GM23338 (cell line): ENCODE measurements around the gene DHFR. TPM values are rescaled to one million over a fixed set of nuclear protein-coding genes. Genes with fewer than 3 reads are reported as not detected.

Experiments
- ATAC-seq: fragments of 200-7000 bp; cut with Tn5 transposase; 3 replicates; pipeline ENCODE4 v1.9.1; 2020
- DNase-seq: peaks from one replicate; pipeline ENCODE4 v3.0.0-alpha.2; 2015; ENCODE audit warnings: low spot score
- H2AFZ ChIP-seq: fragments of 200-600 bp; sonication (generic); 2 replicates; pipeline ENCODE4 v1.8.0; 2016; ENCODE audit warnings: antibody characterized with exemption, mild to moderate bottlenecking, moderate library complexity
- H3F3A ChIP-seq: fragments of 200-600 bp; sonication (generic); replicated peaks from 2 replicates; pipeline ENCODE4 v1.8.0; 2017; ENCODE audit warnings: antibody characterized with exemption, mixed run types, low read depth
- H3K27ac ChIP-seq: fragments of 200-600 bp; sonication (generic); 2 replicates; pipeline ENCODE4 v1.6.1; 2016; ENCODE audit warnings: low read depth
- H3K27me3 ChIP-seq: fragments of 200-600 bp; sonication (generic); 2 replicates; pipeline ENCODE4 v1.8.0; 2016; ENCODE audit warnings: mild to moderate bottlenecking, mixed run types, moderate library complexity; ENCODE audit not compliant: insufficient read depth
- H3K36me3 ChIP-seq: fragments of 200-600 bp; sonication (generic); 2 replicates; pipeline ENCODE4 v1.8.0; 2016; ENCODE audit warnings: mild to moderate bottlenecking; ENCODE audit not compliant: insufficient read depth
- H3K4me1 ChIP-seq: fragments of 200-600 bp; sonication (generic); 2 replicates; pipeline ENCODE4 v1.8.0; 2016; ENCODE audit warnings: mild to moderate bottlenecking, moderate library complexity; ENCODE audit not compliant: insufficient read depth
- H3K4me2 ChIP-seq: fragments of 200-600 bp; sonication (generic); 2 replicates; pipeline ENCODE4 v1.7.1; 2017; ENCODE audit warnings: mixed run types
- H3K4me3 ChIP-seq: fragments of 200-600 bp; sonication (generic); 2 replicates; pipeline ENCODE4 v1.6.1; 2016; ENCODE audit warnings: mixed run types
- H3K79me2 ChIP-seq: fragments of 200-600 bp; sonication (generic); replicated peaks from 2 replicates; pipeline ENCODE4 v1.8.0; 2017; ENCODE audit warnings: mild to moderate bottlenecking; ENCODE audit not compliant: insufficient read depth
- H3K9me2 ChIP-seq: fragments of 200-600 bp; sonication (generic); 2 replicates; pipeline ENCODE4 v1.8.0; 2017; ENCODE audit not compliant: insufficient read depth
- H4K20me1 ChIP-seq: fragments of 200-600 bp; sonication (generic); replicated peaks from 2 replicates; pipeline ENCODE4 v1.8.0; 2017; ENCODE audit warnings: mild to moderate bottlenecking; ENCODE audit not compliant: insufficient read depth
- H3K27ac Mint-ChIP-seq: 2 replicates; pipeline ENCODE4 v1.8.0; 2020; ENCODE audit warnings: inconsistent platforms, mild to moderate bottlenecking, moderate library complexity, mixed read lengths
- H3K27me3 Mint-ChIP-seq: 3 replicates; pipeline ENCODE4 v1.8.0; 2022; ENCODE audit warnings: low read depth, mild to moderate bottlenecking, moderate library complexity, mixed read lengths, inconsistent platforms; ENCODE audit not compliant: insufficient read depth, poor library complexity
- H3K36me3 Mint-ChIP-seq: 3 replicates; pipeline ENCODE4 v1.8.0; 2021; ENCODE audit warnings: low read depth, mild to moderate bottlenecking, inconsistent platforms, moderate library complexity, mixed read lengths
- H3K4me1 Mint-ChIP-seq: 3 replicates; pipeline ENCODE4 v1.8.0; 2020; ENCODE audit warnings: mild to moderate bottlenecking, inconsistent platforms, mixed read lengths
- H3K4me3 Mint-ChIP-seq: 3 replicates; pipeline ENCODE4 v1.8.0; 2021; ENCODE audit warnings: moderate library complexity, mild to moderate bottlenecking, inconsistent platforms, mixed read lengths
- H3K9me3 Mint-ChIP-seq: 3 replicates; pipeline ENCODE4 v1.8.0; 2020; ENCODE audit warnings: moderate library complexity, mild to moderate bottlenecking, inconsistent platforms, mixed read lengths
- CREB1 ChIP-seq: fragments of 250-450 bp; sonication (Bioruptor Pico); IDR thresholded peaks from 2 replicates; pipeline ENCODE4 v1.5.0; 2020; ENCODE audit warnings: low read depth, mild to moderate bottlenecking, moderate library complexity
- EZH2 ChIP-seq: fragments of 200-600 bp; sonication (generic); IDR thresholded peaks from one replicate; pipeline ENCODE4 v1.8.0; 2017; ENCODE audit warnings: antibody characterized with exemption, mild to moderate bottlenecking, low read depth; ENCODE audit not compliant: unreplicated experiment
- EZH2phosphoT487 ChIP-seq: fragments of 200-600 bp; sonication (generic); IDR thresholded peaks from one replicate; pipeline ENCODE4 v1.8.1; 2018; ENCODE audit warnings: antibody characterized with exemption; ENCODE audit not compliant: unreplicated experiment
- JUNB ChIP-seq: IDR thresholded peaks from one replicate; pipeline ENCODE4 v1.6.1; 2016; ENCODE audit warnings: antibody characterized with exemption; ENCODE audit not compliant: unreplicated experiment
- NANOG ChIP-seq: IDR thresholded peaks from 2 replicates; pipeline ENCODE4 v1.6.1; 2016; ENCODE audit warnings: antibody characterized with exemption, borderline replicate concordance
- POLR2AphosphoS5 ChIP-seq: IDR thresholded peaks from 2 replicates; pipeline ENCODE4 v1.6.1; 2016; ENCODE audit warnings: antibody characterized with exemption, low read depth
- REST ChIP-seq: IDR thresholded peaks from one replicate; pipeline ENCODE4 v1.6.1; 2018; ENCODE audit warnings: antibody characterized with exemption; ENCODE audit not compliant: unreplicated experiment
- STAT1 ChIP-seq: IDR thresholded peaks from one replicate; pipeline ENCODE4 v1.6.1; 2016; ENCODE audit warnings: antibody characterized with exemption; ENCODE audit not compliant: unreplicated experiment
- ZNF114 ChIP-seq: fragments of 250-450 bp; sonication (Bioruptor Pico); IDR thresholded peaks from 2 replicates; pipeline ENCODE4 v1.5.0; 2020; ENCODE audit warnings: mild to moderate bottlenecking, moderate library complexity
- ZNF331 ChIP-seq: fragments of 250-450 bp; sonication (Bioruptor Pico); IDR thresholded peaks from 2 replicates; pipeline ENCODE4 v1.5.0; 2020; ENCODE audit warnings: low read depth, mild to moderate bottlenecking, moderate library complexity
- ZNF462 ChIP-seq: fragments of 250-450 bp; sonication (Bioruptor Pico); IDR thresholded peaks from 2 replicates; pipeline ENCODE4 v1.5.0; 2020; ENCODE audit warnings: mild to moderate bottlenecking, moderate library complexity
- polyA plus RNA-seq: library from polyadenylated mRNA; unstranded; fragments of >200 nt; fragmentation: Nextera tagmentation; extraction: Ambion mirVana; gene quantifications from 2 replicates; pipeline ENCODE4 v1.2.1, GENCODE V29; 2016
- total RNA-seq: library from RNA; depleted of rRNA; stranded (reverse); fragments of >200 nt; shearing (Covaris generic); gene quantifications from 2 replicates; pipeline ENCODE4 v1.2.3, GENCODE V29; 2014

Gene DHFR
- total and polyA plus RNA-seq, 2 experiments from 2014 or later: 56.2 to 95.6 TPM

GRCh38 chr5:80600943-80601693 lies 53.7 kb downstream of the DHFR start (continued):
- no peak for TF ChIP-seq REST

- DNase-seq (peak; percentile 57), ATAC-seq (peak; percentile 62)
- H2AFZ ChIP-seq: 0 out of 2 replicates have a peak overlapping the region, but pooled peaks have one; percentile 16
- H3K27me3 ChIP-seq: no peaks in the 10 kb centered on the region
- H3K36me3 ChIP-seq: no peaks in the 10 kb centered on the region
- H3K4me3 ChIP-seq: no peak overlapping the region
- no peak overlapping the region for H3K27ac ChIP-seq
- Mint-ChIP-seq H3K27me3 (peaks cover 3% of the 10 kb centered on the region), H3K36me3 (no peaks in the 10 kb centered on the region), H3K27ac (no peak overlapping the region), H3K9me3 (no peaks in the 10 kb centered on the region), H3K4me3 (no peak overlapping the region), H3K4me1 (peaks cover 3% of the 10 kb centered on the region; the same call in 2 of the 3 replicates)
- no peaks in the 10 kb centered on the region for H4K20me1 ChIP-seq
- no peaks in the 10 kb centered on the region for H3K79me2 ChIP-seq
- no peak overlapping the region for H3K4me2 ChIP-seq
- no peaks in the 10 kb centered on the region for H3K9me2 ChIP-seq
- no peaks in the 10 kb centered on the region for H3K4me1 ChIP-seq
- H3F3A ChIP-seq: no peaks in the 10 kb centered on the region
- TF ChIP-seq EZH2 (no peak), POLR2AphosphoS5 (no peak), JUNB (no peak), STAT1 (no peak), ZNF114 (no peak), ZNF462 (CRISPR knock-in tag) (no peak), ZNF331 (CRISPR knock-in tag) (no peak), CREB1 (CRISPR knock-in tag) (no peak), EZH2phosphoT487 (no peak), NANOG (no peak), REST (no peak)
Observed at GRCh38 chr5:80597500-80597899, 57.3 kb downstream of the DHFR start.
